Gastroesophageal sphincter (tissue), 3 donors: ENCODE measurements around the gene PTPRN2.

Experiments used
- CTCF ChIP-seq, 4 experiments: fragments of 200-600 bp in 2 of 4; fragments of 450-650 bp in 2 of 4; sonication (generic) in 1 of 4; IDR thresholded peaks; one replicate each; pipeline ENCODE4 v1.5.1; 2017 to 2019; ENCODE audit warnings: antibody characterized with exemption in 4 of 4, mild to moderate bottlenecking in 2 of 4, moderate library complexity in 2 of 4
- EP300 ChIP-seq: sonication (generic); formaldehyde crosslinking; IDR thresholded peaks from one replicate; pipeline ENCODE4 v1.6.1; 2017; ENCODE audit warnings: antibody characterized with exemption, mild to moderate bottlenecking
- POLR2A ChIP-seq, 2 donors: fragments of 450-650 bp; IDR thresholded peaks; one replicate each; pipeline ENCODE4 v1.6.1; 2017; ENCODE audit warnings: antibody characterized with exemption in 2 of 2, mild to moderate bottlenecking in 2 of 2, moderate library complexity in 1 of 2

- TF ChIP-seq POLR2A (IDR thresholded peaks at IDR 0.05) (no peak), CTCF (IDR thresholded peaks at IDR 0.05) (no peak), EP300 (no peak)
These were observed 646.4 kb downstream of the PTPRN2 start for GRCh38 chr7:157941210-157941609.
